Mesenchymal stem cell (in vitro differentiated cells and primary cell): ENCODE results near the gene ACOT7.

Source experiments
- DNase-seq: peaks from one replicate; pipeline ENCODE4 v3.0.0-alpha.2; 2013
- H2AFZ ChIP-seq: one replicate; pipeline ENCODE4 v1.6.1; 2013; ENCODE audit warnings: low read depth, mild to moderate bottlenecking, control low read depth, inconsistent platforms, low read length, moderate library complexity
- H2AK5ac ChIP-seq: 2 replicates; pipeline ENCODE4 v1.6.1; 2013; ENCODE audit warnings: low read length, moderate library complexity, mild to moderate bottlenecking, inconsistent platforms; ENCODE audit not compliant: severe bottlenecking
- H2BK120ac ChIP-seq: one replicate; pipeline ENCODE4 v1.6.1; 2013; ENCODE audit warnings: low read depth, mild to moderate bottlenecking, inconsistent platforms, low read length, moderate library complexity
- H2BK12ac ChIP-seq, 2 experiments: one replicate each; pipeline ENCODE4 v1.6.1; 2013; ENCODE audit warnings: inconsistent platforms in 2 of 2, low read length in 2 of 2, mild to moderate bottlenecking in 2 of 2, moderate library complexity in 2 of 2, control low read depth in 1 of 2
- H2BK15ac ChIP-seq: one replicate; pipeline ENCODE4 v1.6.1; 2013; ENCODE audit warnings: mild to moderate bottlenecking, low read depth, inconsistent platforms; ENCODE audit not compliant: poor library complexity, severe bottlenecking
- H2BK5ac ChIP-seq: 2 replicates; pipeline ENCODE4 v1.6.1; 2013; ENCODE audit warnings: low read depth, mild to moderate bottlenecking, low read length, control low read depth, inconsistent platforms; ENCODE audit not compliant: poor library complexity, severe bottlenecking
- H3K14ac ChIP-seq, 2 experiments: one replicate each; pipeline ENCODE4 v1.6.1; 2013; ENCODE audit warnings: inconsistent platforms in 2 of 2, low read length in 2 of 2, control low read depth in 1 of 2, mild to moderate bottlenecking in 1 of 2, moderate library complexity in 1 of 2
- H3K18ac ChIP-seq, 2 experiments: one replicate each; pipeline ENCODE4 v1.6.1; 2013; ENCODE audit warnings: inconsistent platforms in 2 of 2, low read length in 2 of 2, control low read depth in 1 of 2, low read depth in 1 of 2, mild to moderate bottlenecking in 1 of 2
- H3K23ac ChIP-seq, 2 experiments: one replicate each; pipeline ENCODE4 v1.6.1; 2013; ENCODE audit warnings: inconsistent platforms in 2 of 2, low read length in 2 of 2, mild to moderate bottlenecking in 2 of 2, moderate library complexity in 2 of 2, control low read depth in 1 of 2
- H3K27ac ChIP-seq: 2 replicates; pipeline ENCODE4 v1.5.1; 2013; ENCODE audit warnings: mild to moderate bottlenecking, moderate library complexity, low read length, control low read depth, inconsistent platforms; ENCODE audit not compliant: poor library complexity, severe bottlenecking
- H3K27me3 ChIP-seq, 2 experiments: 2 replicates each; pipeline versions ENCODE4 v1.6.1 to v1.7.0; 2013; ENCODE audit warnings: low read length in 2 of 2, mild to moderate bottlenecking in 2 of 2, moderate library complexity in 2 of 2, control low read depth in 1 of 2, inconsistent platforms in 1 of 2; ENCODE audit not compliant: control insufficient read depth in 1 of 2, insufficient read depth in 1 of 2
- H3K36me3 ChIP-seq, 2 experiments: 2 replicates each; pipeline versions ENCODE4 v1.6.1 to v1.7.0; 2013; ENCODE audit warnings: low read length in 2 of 2, control low read depth in 1 of 2, inconsistent platforms in 1 of 2, low read depth in 1 of 2, mild to moderate bottlenecking in 1 of 2; ENCODE audit not compliant: insufficient read depth in 2 of 2, control insufficient read depth in 1 of 2
- H3K4ac ChIP-seq, 2 experiments: one replicate each; pipeline ENCODE4 v1.6.1; 2013; ENCODE audit warnings: inconsistent platforms in 2 of 2, low read length in 2 of 2, mild to moderate bottlenecking in 2 of 2, moderate library complexity in 2 of 2, control low read depth in 1 of 2, low read depth in 1 of 2
- H3K4me1 ChIP-seq: 2 replicates; pipeline ENCODE4 v1.6.1; 2013; ENCODE audit warnings: low read depth, low read length, control low read depth; ENCODE audit not compliant: control insufficient read depth, insufficient read depth
- H3K4me2 ChIP-seq: 2 replicates; pipeline ENCODE4 v1.6.1; 2013; ENCODE audit warnings: low read length, mild to moderate bottlenecking, inconsistent platforms; ENCODE audit not compliant: poor library complexity, severe bottlenecking
- H3K4me3 ChIP-seq, 2 experiments: 2 replicates each; pipeline versions ENCODE4 v1.5.1 to v1.7.0; 2013; ENCODE audit warnings: low read length in 2 of 2, mild to moderate bottlenecking in 2 of 2, control low read depth in 1 of 2, low read depth in 1 of 2; ENCODE audit not compliant: insufficient read depth in 1 of 2
- H3K79me1 ChIP-seq: replicated peaks from 2 replicates; pipeline ENCODE4 v1.6.1; 2013; ENCODE audit warnings: mild to moderate bottlenecking, control low read depth, low read length, inconsistent platforms; ENCODE audit not compliant: poor library complexity, severe bottlenecking
- H3K9ac ChIP-seq: 2 replicates; pipeline ENCODE4 v1.7.0; 2013; ENCODE audit warnings: mild to moderate bottlenecking, low read length, moderate library complexity
- H3K9me3 ChIP-seq: 2 replicates; pipeline ENCODE4 v1.7.0; 2013; ENCODE audit warnings: mild to moderate bottlenecking, low read length; ENCODE audit not compliant: control insufficient read depth
- H4K8ac ChIP-seq: one replicate; pipeline ENCODE4 v1.6.1; 2013; ENCODE audit warnings: inconsistent platforms, mild to moderate bottlenecking, low read length, moderate library complexity
- H4K91ac ChIP-seq: one replicate; pipeline ENCODE4 v1.6.1; 2013; ENCODE audit warnings: mild to moderate bottlenecking, low read length, inconsistent platforms
- WGBS: methylation state at CpG from one replicate; pipeline ENCODE4 v1.1.7; 2013; ENCODE audit warnings: mixed read lengths; 5-methylcytosine and 5-hydroxymethylcytosine counted together

ACOT7 gene

DNA sequence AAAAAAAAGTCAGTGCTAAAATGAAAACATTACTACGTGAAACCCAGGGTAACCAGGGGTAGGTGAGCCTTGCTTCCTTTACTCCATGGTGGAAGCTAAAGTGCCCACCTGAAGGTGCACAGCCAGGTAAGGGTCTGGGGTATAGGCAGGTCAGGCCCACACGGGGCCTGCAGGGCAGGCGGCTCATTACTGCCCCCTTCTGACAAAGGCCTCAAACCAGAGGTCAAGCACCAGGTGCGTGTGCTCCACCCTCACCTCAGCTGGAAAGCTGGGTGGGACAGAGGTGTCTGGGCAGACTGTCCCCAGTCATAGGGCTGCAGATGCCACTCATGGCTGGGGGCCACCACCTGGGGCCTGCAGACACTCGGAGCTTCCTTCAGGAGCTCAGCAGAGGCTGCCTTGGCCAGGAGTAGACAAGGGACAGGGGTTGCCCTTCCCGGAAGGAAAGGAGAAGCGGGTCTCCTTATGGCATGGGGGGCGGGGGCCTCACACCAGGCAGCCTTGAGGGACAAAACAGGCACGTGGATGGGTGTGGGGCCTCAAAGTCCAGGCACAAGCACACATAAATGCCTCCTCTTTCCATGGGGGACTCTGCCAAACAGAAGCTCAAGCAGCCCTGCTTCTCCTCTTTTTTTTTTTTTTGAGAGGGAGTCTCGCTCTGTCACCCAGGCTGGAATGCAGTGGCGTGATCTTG, 36.2 kb downstream of the ACOT7 start:
- H3K27ac ChIP-seq = no peak overlapping the region
- no peak overlapping the region for H2BK120ac ChIP-seq
- no peak overlapping the region for H3K9ac ChIP-seq
- no peaks in the 10 kb centered on the region for H3K9me3 ChIP-seq
- peak overlapping the region in 1 of 2 experiments; percentile 37 for H3K18ac ChIP-seq
- no peak overlapping the region for H3K23ac ChIP-seq
- H4K91ac ChIP-seq = no peak overlapping the region
- H3K79me1 ChIP-seq = peaks cover 28% of the 10 kb centered on the region
- H2BK15ac ChIP-seq = no peak overlapping the region
- no peak overlapping the region for H4K8ac ChIP-seq
- H3K27me3 ChIP-seq = no peaks in the 10 kb centered on the region
- DNase-seq = no peak
- 75% methylated on average over 8 of the region's 11 CpGs for WGBS
- H3K4me3 ChIP-seq = no peak overlapping the region
- peak overlapping the region in 1 of 2 experiments; percentile 76 for H2BK12ac ChIP-seq
- no peak overlapping the region for H3K4me2 ChIP-seq
- H3K36me3 ChIP-seq = peaks cover 0 to 3% of the 10 kb centered on the region in 2 experiments
- H3K14ac ChIP-seq = no peak overlapping the region
- no peak overlapping the region for H2AFZ ChIP-seq
- H2BK5ac ChIP-seq = no peak overlapping the region
- peaks cover 38% of the 10 kb centered on the region for H3K4me1 ChIP-seq
- H3K4ac ChIP-seq = no peak overlapping the region
- H2AK5ac ChIP-seq = no peak overlapping the region

DNA sequence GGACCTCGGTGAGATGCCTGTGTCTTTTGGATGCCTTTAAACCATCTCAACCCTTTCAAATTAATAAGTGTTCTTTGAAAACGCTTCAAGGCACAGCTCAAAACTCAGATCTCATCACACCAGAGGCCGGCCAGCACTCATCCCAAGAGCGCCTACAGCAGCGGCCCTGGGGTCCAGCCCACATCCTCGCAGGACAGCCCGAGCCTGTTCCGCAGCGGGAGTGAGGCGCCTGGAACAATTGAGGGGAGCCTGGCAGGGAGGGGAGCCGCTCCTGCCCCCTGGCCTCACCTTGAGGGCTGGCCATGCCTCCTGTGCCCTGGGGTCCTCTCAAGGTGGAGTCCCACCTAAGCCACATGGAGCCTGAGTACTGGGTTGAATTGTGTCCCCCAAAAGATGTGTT, 37.9 kb downstream of the ACOT7 start:
- Histone ChIP-seq H3K27ac (no peak overlapping the region), H2BK5ac (no peak overlapping the region), H2AK5ac (no peak overlapping the region), H4K91ac (no peak overlapping the region), H2BK120ac (no peak overlapping the region), H3K4me1 (peaks cover 46% of the 10 kb centered on the region), H2AFZ (no peak overlapping the region), H3K79me1 (peaks cover 25% of the 10 kb centered on the region), H4K8ac (no peak overlapping the region), H3K36me3 (no peaks in the 10 kb centered on the region), H2BK12ac (no peak overlapping the region), H3K27me3 (no peaks in the 10 kb centered on the region), H3K4ac (no peak overlapping the region), H3K9ac (no peak overlapping the region), H3K9me3 (no peaks in the 10 kb centered on the region), H2BK15ac (no peak overlapping the region), H3K18ac (no peak overlapping the region), H3K14ac (no peak overlapping the region), H3K23ac (no peak overlapping the region), H3K4me2 (no peak overlapping the region), H3K4me3 (no peak overlapping the region)
- WGBS = 93% methylated on average over 11 of the region's 11 CpGs
- no peak for DNase-seq

DNA sequence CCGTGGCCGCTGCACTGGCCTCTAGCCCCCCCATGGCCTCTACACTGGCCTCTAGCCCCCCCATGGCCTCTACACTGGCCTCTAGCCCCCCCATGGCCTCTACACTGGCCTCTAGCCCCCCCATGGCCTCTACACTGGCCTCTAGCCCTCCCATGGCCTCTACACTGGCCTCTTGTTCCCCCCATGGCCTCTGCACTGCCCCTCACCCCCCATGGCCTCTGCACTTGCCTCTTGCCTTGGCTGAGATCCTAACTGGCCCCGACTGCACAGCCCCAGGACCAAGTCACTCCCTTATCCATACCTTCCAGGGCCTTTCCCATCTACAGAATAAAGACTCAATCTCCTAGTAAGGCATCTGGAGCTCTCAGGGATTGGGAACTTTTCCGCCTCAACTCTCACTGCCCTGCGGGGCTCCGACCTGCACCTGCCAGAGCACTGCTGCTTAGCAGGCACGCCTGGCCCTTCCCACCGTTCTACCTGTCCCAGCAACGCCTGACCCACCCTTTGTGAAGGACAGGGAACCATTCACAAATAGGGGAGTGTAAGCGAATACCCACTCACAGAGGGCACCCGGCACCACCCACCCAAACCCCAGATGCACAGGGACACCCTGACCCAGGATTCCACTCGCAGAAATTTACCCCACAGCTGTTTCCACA, 38.8 kb downstream of the ACOT7 start:
- no peak overlapping the region for H3K4me3 ChIP-seq
- no peak overlapping the region for H3K27ac ChIP-seq
- H2BK120ac ChIP-seq = no peak overlapping the region
- no peak overlapping the region for H3K4ac ChIP-seq
- peaks cover 0 to 6% of the 10 kb centered on the region in 2 experiments for H3K36me3 ChIP-seq
- H3K23ac ChIP-seq = no peak overlapping the region
- H3K4me1 ChIP-seq = peaks cover 39% of the 10 kb centered on the region
- H2AK5ac ChIP-seq = no peak overlapping the region
- H2BK15ac ChIP-seq = no peak overlapping the region
- H3K9me3 ChIP-seq = no peaks in the 10 kb centered on the region
- H4K91ac ChIP-seq = no peak overlapping the region
- no peak overlapping the region for H3K4me2 ChIP-seq
- no peak overlapping the region for H3K18ac ChIP-seq
- H3K27me3 ChIP-seq = no peaks in the 10 kb centered on the region
- WGBS = 97% methylated on average over 12 of the region's 12 CpGs
- peak overlapping the region in 1 of 2 experiments; percentile 17 for H2BK12ac ChIP-seq
- H4K8ac ChIP-seq = no peak overlapping the region
- no peak overlapping the region for H2BK5ac ChIP-seq
- no peak overlapping the region for H3K9ac ChIP-seq
- H3K14ac ChIP-seq = no peak overlapping the region
- DNase-seq = no peak
- H3K79me1 ChIP-seq = peaks cover 29% of the 10 kb centered on the region
- H2AFZ ChIP-seq = no peak overlapping the region

DNA sequence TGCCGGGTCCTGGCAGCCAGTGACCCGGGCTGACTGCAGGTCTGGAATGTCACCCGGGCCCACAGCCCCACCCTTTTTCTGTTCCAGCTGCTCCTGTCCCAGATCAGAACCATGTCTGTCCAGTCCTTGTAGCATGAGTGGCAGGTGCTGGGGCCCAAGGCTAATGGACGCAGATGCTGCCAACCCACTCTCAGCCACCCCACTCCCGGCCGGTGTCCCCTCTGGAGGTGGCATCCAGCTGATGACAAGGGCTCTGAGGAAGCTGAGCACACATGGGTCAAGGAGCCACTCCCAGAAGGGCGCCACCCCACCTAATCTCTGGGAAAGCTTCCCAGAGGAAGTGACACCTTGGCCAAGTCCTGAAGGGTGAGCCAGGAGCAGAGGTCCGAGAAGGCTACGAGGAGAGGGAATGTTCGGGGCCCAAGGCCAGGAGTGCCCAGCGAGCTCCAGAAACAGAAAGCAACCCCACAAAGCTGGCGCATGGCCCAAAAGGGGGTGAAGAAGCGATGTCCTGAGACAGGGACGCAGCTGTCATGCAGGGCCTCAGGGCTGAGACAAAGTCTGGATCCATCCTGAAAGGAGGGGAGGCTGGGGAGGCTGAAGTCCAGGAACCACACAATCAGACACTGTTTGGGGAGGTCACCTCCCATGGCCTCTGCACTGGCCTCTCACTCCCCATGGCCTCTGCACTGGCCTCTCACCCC, 39.5 kb downstream of the ACOT7 start:
- Histone ChIP-seq H3K14ac (no peak overlapping the region), H3K9me3 (no peaks in the 10 kb centered on the region), H3K36me3 (peaks cover 0 to 13% of the 10 kb centered on the region in 2 experiments), H2BK5ac (no peak overlapping the region), H3K79me1 (peaks cover 29% of the 10 kb centered on the region), H3K9ac (no peak overlapping the region), H2AFZ (no peak overlapping the region), H3K4me1 (peaks cover 32% of the 10 kb centered on the region), H3K27me3 (no peaks in the 10 kb centered on the region), H3K4me3 (no peak overlapping the region), H3K4me2 (peak overlapping the region; percentile 14), H4K91ac (peak overlapping the region; percentile 62), H3K27ac (no peak overlapping the region), H2BK120ac (no peak overlapping the region), H3K4ac (no peak overlapping the region), H2AK5ac (no peak overlapping the region), H4K8ac (peak overlapping the region; percentile 12), H2BK12ac (peak overlapping the region in 1 of 2 experiments; percentile 22), H3K18ac (no peak overlapping the region), H3K23ac (no peak overlapping the region), H2BK15ac (no peak overlapping the region)
- 77% methylated on average over 14 of the region's 14 CpGs for WGBS
- no peak for DNase-seq
